Stimulated activated CD4-positive, alpha-beta T cell treated with anti-CD3 and anti-CD28 coated beads, Interleukin-12 subunit alpha, Interleukin-12 subunit beta, amount 100 ng/mL, for 48 hours (primary cell): ENCODE measurements around the gene TNFSF12.

Source experiments
- DNase-seq, 3 donors: peaks; one replicate each; pipeline ENCODE4 v3.0.0-alpha.2; 2020; ENCODE audit warnings: low read depth in 2 of 3, low spot score in 1 of 3

TNFSF12 gene

GRCh38 chr17:7541074-7541621, 7.7 kb upstream of the TNFSF12 start:
- DNase-seq = no peak

- no peak for DNase-seq
Observed at GRCh38 chr17:7544911-7545310, 3.9 kb upstream of the TNFSF12 start.

GRCh38 chr17:7549401-7550055, 670 bp downstream of the TNFSF12 start:
- DNase-seq = no peak

- no peak for DNase-seq
Observed at GRCh38 chr17:7550344-7550743, 1.5 kb downstream of the TNFSF12 start.

- DNase-seq = no peak
Observed at GRCh38 chr17:7551396-7551795, 2.5 kb downstream of the TNFSF12 start.

GRCh38 chr17:7552621-7553051, 3.8 kb downstream of the TNFSF12 start:
- no peak for DNase-seq

- no peak for DNase-seq
Observed at GRCh38 chr17:7553356-7553755, 4.5 kb downstream of the TNFSF12 start.

- no peak for DNase-seq
Observed at GRCh38 chr17:7555320-7555948, 6.6 kb downstream of the TNFSF12 start.

GRCh38 chr17:7556627-7557026, 7.8 kb downstream of the TNFSF12 start:
- DNase-seq = no peak

- no peak for DNase-seq
Observed at GRCh38 chr17:7557147-7557764, 8.4 kb downstream of the TNFSF12 start.

- DNase-seq = no peak
Observed at GRCh38 chr17:7557775-7558543, 9.1 kb downstream of the TNFSF12 start.

GRCh38 chr17:7558544-7559319, 9.9 kb downstream of the TNFSF12 start, which contains the start of gene TNFSF13:
Gene TNFSF13, plus strand, starts transcription at chr17:7558750. Its CDS starts 290 bp downstream, at chr17:7559040.
- no peak for DNase-seq

GRCh38 chr17:7559320-7560171, 10.7 kb downstream of the TNFSF12 start:
- DNase-seq = no peak

- DNase-seq = no peak
Observed at GRCh38 chr17:7560172-7561027, 11.5 kb downstream of the TNFSF12 start.

GRCh38 chr17:7561028-7561575, 12.2 kb downstream of the TNFSF12 start:
- peak; percentile 78 to 86 (median 82) for DNase-seq

GRCh38 chr17:7561589-7562207, 12.8 kb downstream of the TNFSF12 start, which contains the start of gene SENP3:
Gene SENP3, plus strand, starts transcription at chr17:7561919. Its CDS starts 1,158 bp downstream, at chr17:7563077.
- DNase-seq = peak; percentile 79 to 90 (median 82)

- DNase-seq = no peak
Observed at GRCh38 chr17:7562208-7562605, 13.3 kb downstream of the TNFSF12 start.
